K562 (cell line): ENCODE results near the gene LETM1. TPM values are rescaled to one million over a fixed set of nuclear protein-coding genes. Genes with fewer than 3 reads are reported as not detected.

Source experiments
- ARID1B ChIP-seq: fragments of 450-650 bp; IDR thresholded peaks from 2 replicates; pipeline ENCODE4 v1.6.1; 2016; ENCODE audit warnings: antibody characterized with exemption, mild to moderate bottlenecking, inconsistent platforms
- ARID3A ChIP-seq: IDR thresholded peaks from 2 replicates; pipeline ENCODE4 v1.6.1; 2012; ENCODE audit warnings: low read depth, low read length, improper control_type of control experiment, borderline replicate concordance
- BRD4 ChIP-seq: fragments of 200-600 bp; sonication (generic); IDR thresholded peaks from 2 replicates; pipeline ENCODE4 v1.6.1; 2017; ENCODE audit warnings: inconsistent platforms
- DLX4 ChIP-seq: fragments of 250-450 bp; sonication (Bioruptor Pico); IDR thresholded peaks from 2 replicates; pipeline ENCODE4 v1.6.1; 2021; ENCODE audit warnings: mild to moderate bottlenecking
- DMBX1 ChIP-seq: fragments of 250-450 bp; sonication (Bioruptor Pico); IDR thresholded peaks from 2 replicates; pipeline ENCODE4 v1.8.0; 2022; ENCODE audit warnings: inconsistent platforms, mild to moderate bottlenecking, moderate library complexity, borderline replicate concordance
- E2F5 ChIP-seq: sonication (generic); formaldehyde crosslinking; IDR thresholded peaks from 2 replicates; pipeline ENCODE4 v1.8.0; 2022; ENCODE audit warnings: mild to moderate bottlenecking, missing genetic modification reagents
- EP400 ChIP-seq: fragments of 450-650 bp; IDR thresholded peaks from 2 replicates; pipeline ENCODE4 v1.6.1; 2017; ENCODE audit warnings: antibody characterized with exemption, mild to moderate bottlenecking, moderate library complexity
- FOXJ3 ChIP-seq: sonication (generic); formaldehyde crosslinking; IDR thresholded peaks from 2 replicates; pipeline ENCODE4 v1.4.0; 2020; ENCODE audit warnings: mild to moderate bottlenecking, missing genetic modification reagents
- NCOA1 ChIP-seq: fragments of 450-650 bp; IDR thresholded peaks from 2 replicates; pipeline ENCODE4 v1.6.1; 2016; ENCODE audit warnings: low read depth
- NFE2 ChIP-seq: IDR thresholded peaks from 2 replicates; pipeline ENCODE4 v1.6.1; 2014; ENCODE audit warnings: antibody characterized with exemption, low read depth
- POLR2AphosphoS2 ChIP-seq: IDR thresholded peaks from 2 replicates; pipeline ENCODE4 v1.6.1; 2012; ENCODE audit warnings: low read length, improper control_type of control experiment
- SMAD1 ChIP-seq: fragments of 150-350 bp; IDR thresholded peaks from 2 replicates; pipeline ENCODE4 v1.6.1; 2014; ENCODE audit warnings: low read length, low read depth; ENCODE audit not compliant: partially characterized antibody
- SMARCA4 ChIP-seq: fragments of 450-650 bp; IDR thresholded peaks from 2 replicates; pipeline ENCODE4 v1.6.1; 2016
- SP1 ChIP-seq: sonication (generic); formaldehyde crosslinking; IDR thresholded peaks from 2 replicates; pipeline ENCODE4 v1.8.1; 2022; ENCODE audit warnings: mild to moderate bottlenecking, missing genetic modification reagents
- TRIM24 ChIP-seq, 2 experiments: fragments of 450-650 bp; IDR thresholded peaks; 2 replicates each; pipeline ENCODE4 v1.6.1; 2016
- WHSC1 ChIP-seq: IDR thresholded peaks from one replicate; pipeline ENCODE4 v1.6.1; 2012; ENCODE audit warnings: low read length, control low read depth, inconsistent platforms
- ZBTB11 ChIP-seq, 3 experiments: fragments of 200-800 bp in 1 of 3; fragments of 250-450 bp in 1 of 3; fragments of 450-650 bp in 1 of 3; sonication (Bioruptor Pico) in 1 of 3; sonication (Bioruptor generic) in 1 of 3; formaldehyde crosslinking in 1 of 3; IDR thresholded peaks; 2 replicates each; pipeline versions ENCODE4 v1.6.1 to v1.8.0; 2016 to 2022; ENCODE audit warnings: mild to moderate bottlenecking in 2 of 3, missing genetic modification characterization in 2 of 3, missing compliant biosample characterization in 1 of 3, moderate library complexity in 1 of 3
- ZBTB43 ChIP-seq: sonication (generic); formaldehyde crosslinking; IDR thresholded peaks from 2 replicates; pipeline ENCODE4 v1.8.0; 2023; ENCODE audit warnings: mild to moderate bottlenecking, missing genetic modification reagents
- ZNF217 ChIP-seq: sonication (generic); formaldehyde crosslinking; IDR thresholded peaks from 2 replicates; pipeline ENCODE4 v1.8.0; 2022; ENCODE audit warnings: mild to moderate bottlenecking, missing genetic modification reagents
- ZNF354B ChIP-seq: fragments of 250-450 bp; sonication (Bioruptor Pico); IDR thresholded peaks from 2 replicates; pipeline ENCODE4 v1.4.0; 2020
- ZNF512 ChIP-seq: IDR thresholded peaks from 2 replicates; pipeline ENCODE4 v1.6.1; 2016; ENCODE audit warnings: missing genetic modification characterization, missing compliant biosample characterization
- polyA plus RNA-seq, 8 experiments: library from polyadenylated mRNA; depleted of rRNA in 4 of 8; stranded (reverse) in 5 of 8; unstranded in 3 of 8; fragments of >200 nt; fragmentation: Nextera tagmentation in 2 of 8; fragmentation: Illumina TruSeq in 1 of 8; extraction: Ambion mirVana in 2 of 8; extraction: Trizol in 1 of 8; gene quantifications; 2 replicates each; pipeline versions ENCODE4 v1.2.1 to v1.2.3, GENCODE V29; 2011 to 2014; ENCODE audit warnings: inconsistent platforms in 1 of 8, missing spikeins in 1 of 8
- total RNA-seq, 7 experiments: library from RNA; depleted of rRNA in 6 of 7; stranded (reverse); fragments of >200 nt in 6 of 7; fragmentation: Illumina TruSeq in 2 of 7; extraction: Trizol in 2 of 7; gene quantifications; 2 replicates each; pipeline versions ENCODE4 v1.2.1 to v1.2.3, GENCODE V29; 2011 to 2021; ENCODE audit warnings: low replicate concordance in 1 of 7

LETM1 gene
- total and polyA plus RNA-seq, 9 of the 15 experiments (the other 6 are each of a cell fraction or from before 2014, with no cell fraction given), result 3.9 to 109 (median 35.0) TPM

- TF ChIP-seq ZBTB11 (CRISPR knock-in tag; IDR thresholded peaks at IDR 0.05) (peak in 1 of 3 experiments; percentile 76; a peak in 2 of 6 replicates), FOXJ3 (CRISPR knock-in tag) (no peak), TRIM24 (IDR thresholded peaks at IDR 0.05) (peak; percentile 99), ZNF512 (no peak), E2F5 (CRISPR knock-in tag) (no peak), BRD4 (no peak), SMARCA4 (peak; percentile 96), ZNF217 (CRISPR knock-in tag) (no peak), ZNF354B (no peak), ARID3A (peak; percentile 44; the same call in 1 of the 2 replicates), POLR2AphosphoS2 (no peak), ARID1B (peak; percentile 99), DMBX1 (CRISPR knock-in tag) (peak; percentile 91), EP400 (0 out of 2 replicates have a peak, but pooled peaks have one; percentile 9), NFE2 (no peak), NCOA1 (peak; percentile 89; the same call in 1 of the 2 replicates), SMAD1 (peak; percentile 54), ZBTB43 (CRISPR knock-in tag) (no peak), DLX4 (no peak), WHSC1 (no peak), SP1 (CRISPR knock-in tag) (0 out of 2 replicates have a peak, but pooled peaks have one; percentile 43)
Observed at GRCh38 chr4:1882850-1883271, 26.9 kb upstream of the LETM1 start (continued).
